ENCODE data around the gene SCCPDH. TPM values are rescaled to one million over a fixed set of nuclear protein-coding genes. Genes with fewer than 3 reads are reported as not detected.
"Not testable (repeated sequence)": the region's sequence is repeated elsewhere in the genome, so short reads cannot be mapped to it uniquely, and the experiment has no call there.

The SCCPDH gene
- total RNA-seq, 2 donors from 2014 or later = 25.1 to 28.9 TPM

DNA sequence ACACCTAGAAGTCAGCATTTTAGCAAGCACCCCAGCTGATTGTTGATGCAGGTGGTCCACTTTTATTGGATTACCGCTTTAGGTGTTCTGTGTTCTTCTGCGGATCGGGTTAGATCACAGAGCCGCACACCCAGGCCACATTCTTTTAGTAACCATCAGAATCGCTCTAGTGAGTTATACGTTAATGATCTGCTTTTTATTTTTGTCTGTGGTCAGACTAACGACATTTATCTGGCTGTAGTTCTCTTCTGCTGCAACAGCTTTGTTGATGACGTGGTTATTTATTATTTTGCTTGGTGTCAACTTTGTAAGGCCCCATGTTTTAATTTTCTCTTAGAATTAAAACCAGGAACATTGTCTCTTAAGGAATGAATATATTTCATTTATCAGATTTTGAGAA is 18.2 kb downstream of the SCCPDH start:
- whole genome bisulfite sequencing, 2 experiments (ENCODE audit: insufficient coverage in 1 of 2, insufficient read length in 1 of 2) = 96 to 97% methylated on average over 8 of the region's 8 CpGs
- Histone ChIP-seq H3K4me3 (ENCODE audit: low read length) (no peak overlapping the region), H3K9ac (ENCODE audit: extremely low read depth, low read length, poor library complexity, severe bottlenecking) (no peak overlapping the region), H3K9me3 (ENCODE audit: control insufficient read depth, low read length) (peaks cover 2% of the 10 kb centered on the region), H3K36me3 (ENCODE audit: control insufficient read depth, insufficient read depth, low read length) (peaks cover 24% of the 10 kb centered on the region), H3K27me3 (ENCODE audit: control insufficient read depth, insufficient read depth, low read length, poor library complexity, severe bottlenecking) (no peaks in the 10 kb centered on the region), H3K27ac (ENCODE audit: low read depth, low read length) (no peak overlapping the region), H3K4me1 (ENCODE audit: control insufficient read depth, insufficient read depth, low read length) (no peaks in the 10 kb centered on the region)
- peaks cover 46% of the 10 kb centered on the region for H3K36me3 Mint-ChIP-seq (ENCODE audit: low read depth)
- no peak overlapping the region for H3K27ac Mint-ChIP-seq
- DNase-seq = no peak
- no peaks in the 10 kb centered on the region for H3K27me3 Mint-ChIP-seq (ENCODE audit: insufficient read depth)
- no peaks in the 10 kb centered on the region for H3K4me1 Mint-ChIP-seq
- H3K4me3 Mint-ChIP-seq = no peak overlapping the region
- no peaks in the 10 kb centered on the region for H3K9me3 Mint-ChIP-seq
- TF ChIP-seq, protein P1, sequence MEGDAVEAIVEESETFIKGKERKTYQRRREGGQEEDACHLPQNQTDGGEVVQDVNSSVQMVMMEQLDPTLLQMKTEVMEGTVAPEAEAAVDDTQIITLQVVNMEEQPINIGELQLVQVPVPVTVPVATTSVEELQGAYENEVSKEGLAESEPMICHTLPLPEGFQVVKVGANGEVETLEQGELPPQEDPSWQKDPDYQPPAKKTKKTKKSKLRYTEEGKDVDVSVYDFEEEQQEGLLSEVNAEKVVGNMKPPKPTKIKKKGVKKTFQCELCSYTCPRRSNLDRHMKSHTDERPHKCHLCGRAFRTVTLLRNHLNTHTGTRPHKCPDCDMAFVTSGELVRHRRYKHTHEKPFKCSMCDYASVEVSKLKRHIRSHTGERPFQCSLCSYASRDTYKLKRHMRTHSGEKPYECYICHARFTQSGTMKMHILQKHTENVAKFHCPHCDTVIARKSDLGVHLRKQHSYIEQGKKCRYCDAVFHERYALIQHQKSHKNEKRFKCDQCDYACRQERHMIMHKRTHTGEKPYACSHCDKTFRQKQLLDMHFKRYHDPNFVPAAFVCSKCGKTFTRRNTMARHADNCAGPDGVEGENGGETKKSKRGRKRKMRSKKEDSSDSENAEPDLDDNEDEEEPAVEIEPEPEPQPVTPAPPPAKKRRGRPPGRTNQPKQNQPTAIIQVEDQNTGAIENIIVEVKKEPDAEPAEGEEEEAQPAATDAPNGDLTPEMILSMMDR (conservative IDR thresholded peaks at IDR 0.05) = no peak

DNA sequence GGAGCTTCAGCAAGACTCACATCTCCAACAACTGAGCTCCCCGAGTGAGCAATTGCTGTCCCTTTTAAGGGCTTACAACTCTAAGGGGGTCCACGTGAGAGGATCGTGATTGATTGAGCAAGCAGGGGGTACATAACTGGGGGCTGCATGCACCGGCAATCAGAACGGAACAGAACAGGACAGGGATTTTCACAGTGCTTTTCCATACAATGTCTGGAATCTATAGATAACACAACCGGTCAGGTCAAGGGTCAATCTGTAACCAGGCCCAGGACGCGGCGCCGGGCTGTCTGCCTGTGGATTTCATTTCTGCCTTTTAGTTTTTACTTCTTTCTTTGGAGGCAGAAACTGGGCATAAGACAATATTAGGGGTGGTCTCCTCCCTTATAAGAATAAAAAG is 21.9 kb downstream of the SCCPDH start:
- not testable (repeated sequence) for H3K4me1 ChIP-seq (ENCODE audit: control insufficient read depth, insufficient read depth, low read length); H3K4me3 ChIP-seq (ENCODE audit: low read length); H3K27ac ChIP-seq (ENCODE audit: low read depth, low read length); H3K9me3 ChIP-seq (ENCODE audit: control insufficient read depth, low read length); H3K27me3 Mint-ChIP-seq (ENCODE audit: insufficient read depth); H3K27ac Mint-ChIP-seq; H3K9me3 Mint-ChIP-seq; H3K9ac ChIP-seq (ENCODE audit: extremely low read depth, low read length, poor library complexity, severe bottlenecking); H3K4me3 Mint-ChIP-seq; H3K36me3 ChIP-seq (ENCODE audit: control insufficient read depth, insufficient read depth, low read length); H3K27me3 ChIP-seq (ENCODE audit: control insufficient read depth, insufficient read depth, low read length, poor library complexity, severe bottlenecking); DNase-seq; H3K4me1 Mint-ChIP-seq
- WGBS, 2 experiments (ENCODE audit: insufficient coverage in 1 of 2, insufficient read length in 1 of 2) = 97 to 100% methylated on average over 1 to 3 of the region's 10 CpGs
- peaks cover 31% of the 10 kb centered on the region for H3K36me3 Mint-ChIP-seq (ENCODE audit: low read depth)

DNA sequence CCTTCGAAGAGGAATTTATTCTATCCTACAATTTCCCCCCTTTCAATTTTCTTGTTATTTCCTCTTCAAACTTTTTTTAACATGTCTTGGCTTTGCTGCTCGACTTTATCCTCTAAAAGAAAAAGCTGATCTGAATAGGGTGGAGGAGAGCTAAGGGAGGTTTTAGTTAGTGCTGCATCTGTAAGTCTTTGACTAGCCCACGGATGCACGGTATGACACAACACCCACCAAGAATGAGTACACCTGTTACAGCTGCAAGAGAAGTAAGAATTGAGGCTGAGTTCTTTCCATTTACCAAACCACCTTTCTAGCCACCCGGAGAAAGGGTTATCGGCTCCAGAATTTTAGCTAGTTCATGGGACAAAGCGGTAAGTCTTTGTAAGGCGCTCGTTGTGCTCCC is 23.8 kb downstream of the SCCPDH start:
- no peak overlapping the region for H3K27ac Mint-ChIP-seq
- H3K9me3 ChIP-seq (ENCODE audit: control insufficient read depth, low read length) = no peaks in the 10 kb centered on the region
- WGBS, 2 experiments (ENCODE audit: insufficient coverage in 1 of 2, insufficient read length in 1 of 2) = 83 to 95% methylated on average over 2 to 9 of the region's 9 CpGs

More for the DNA sequence above, 23.8 kb downstream of the SCCPDH start:
- H3K36me3 ChIP-seq (ENCODE audit: control insufficient read depth, insufficient read depth, low read length) = no peaks in the 10 kb centered on the region
- H3K4me3 ChIP-seq (ENCODE audit: low read length) = no peak overlapping the region
- H3K4me3 Mint-ChIP-seq = no peak overlapping the region
- no peak overlapping the region for H3K27ac ChIP-seq (ENCODE audit: low read depth, low read length)
- H3K36me3 Mint-ChIP-seq (ENCODE audit: low read depth) = peaks cover 20% of the 10 kb centered on the region
- DNase-seq = no peak
- no peaks in the 10 kb centered on the region for H3K4me1 Mint-ChIP-seq
- H3K9me3 Mint-ChIP-seq = no peaks in the 10 kb centered on the region
- no peaks in the 10 kb centered on the region for H3K27me3 Mint-ChIP-seq (ENCODE audit: insufficient read depth)
- no peak overlapping the region for H3K9ac ChIP-seq (ENCODE audit: extremely low read depth, low read length, poor library complexity, severe bottlenecking)
- H3K4me1 ChIP-seq (ENCODE audit: control insufficient read depth, insufficient read depth, low read length) = no peaks in the 10 kb centered on the region
- TF ChIP-seq, protein P1 (conservative IDR thresholded peaks at IDR 0.05) = no peak
- H3K27me3 ChIP-seq (ENCODE audit: control insufficient read depth, insufficient read depth, low read length, poor library complexity, severe bottlenecking) = no peaks in the 10 kb centered on the region

All from endodermal cell (in vitro differentiated cells).